HCT116 (cell line): ENCODE results near the gene WNT9A. TPM values are rescaled to one million over a fixed set of nuclear protein-coding genes. Genes with fewer than 3 reads are reported as not detected.
"Not testable (repeated sequence)": the region's sequence is repeated elsewhere in the genome, so short reads cannot be mapped to it uniquely, and the experiment has no call there.

Experiments
- ATAC-seq: fragments of 200-7000 bp; cut with Tn5 transposase; 2 replicates; pipeline ENCODE4 v1.9.1; 2020; ENCODE audit warnings: mild to moderate bottlenecking, moderate library complexity
- BruUV-seq: library from RNA; stranded (reverse); fragments of 400-500 nt; replicated peaks from 2 replicates; lab custom pipeline; 2021; lab: Mats Ljungman, UMichigan
- CTCF ChIA-PET: fragments of 300-600 bp; sonication (Branson Sonifier 250); formaldehyde crosslinking; loops from one replicate; lab custom pipeline; 2021; ENCODE audit warnings: antibody characterized with exemption; lab: Charles Lee
- POLR2A ChIA-PET: fragments of 300-600, 350-600 bp; sonication (Branson Sonifier 250); formaldehyde crosslinking; loops from one replicate; lab custom pipeline; 2021; ENCODE audit warnings: antibody characterized with exemption; lab: Charles Lee
- RAD21 ChIA-PET, 2 experiments: fragments of 300-600 bp; sonication (Branson Sonifier 250); formaldehyde crosslinking; loops; one replicate each; lab custom pipeline; 2023; ENCODE audit warnings: low total read pairs in 2 of 2; ENCODE audit not compliant: uncharacterized antibody in 2 of 2, unreplicated experiment in 2 of 2, low non-redundant PET in 1 of 2; lab: Charles Lee
- DNase-seq: peaks from one replicate; pipeline ENCODE4 v3.0.0-alpha.2; 2010; ENCODE audit warnings: low read depth, low spot score
- H2AFZ ChIP-seq: fragments of 200-600 bp; shearing (Covaris generic), sonication (generic); 2 replicates; pipeline ENCODE4 v1.6.1; 2017; ENCODE audit warnings: low read depth, mixed run types, mixed read lengths, antibody characterized with exemption, low read length; ENCODE audit not compliant: poor library complexity, severe bottlenecking
- H3K27ac ChIP-seq: 2 replicates; pipeline ENCODE4 v1.5.1; 2012; ENCODE audit warnings: low read depth, low read length
- H3K27me3 ChIP-seq: fragments of 200-600 bp; sonication (generic); 2 replicates; pipeline ENCODE4 v1.6.1; 2016; ENCODE audit warnings: mixed run types, low read length, mixed read lengths; ENCODE audit not compliant: insufficient read depth
- H3K36me3 ChIP-seq, 2 experiments: fragments of 200-500 bp in 1 of 2; fragments of 200-600 bp in 1 of 2; sonication (Bioruptor generic) in 1 of 2; sonication (generic) in 1 of 2; 2 replicates each; pipeline versions ENCODE4 v1.5.1 to v1.6.1; 2014 to 2016; ENCODE audit warnings: low read length in 2 of 2, inconsistent platforms in 1 of 2, mixed read lengths in 1 of 2, mixed run types in 1 of 2; ENCODE audit not compliant: insufficient read depth in 2 of 2, control insufficient read depth in 1 of 2
- H3K4me1 ChIP-seq, 2 experiments: fragments of 200-600 bp in 1 of 2; sonication (generic) in 1 of 2; 2 replicates each; pipeline versions ENCODE4 v1.5.1 to v1.6.1; 2012 to 2017; ENCODE audit warnings: low read length in 2 of 2, inconsistent platforms in 1 of 2, mild to moderate bottlenecking in 1 of 2, mixed read lengths in 1 of 2, mixed run types in 1 of 2, moderate library complexity in 1 of 2; ENCODE audit not compliant: insufficient read depth in 2 of 2, control insufficient read depth in 1 of 2
- H3K4me2 ChIP-seq: fragments of 200-600 bp; sonication (generic); 2 replicates; pipeline ENCODE4 v1.6.1; 2017; ENCODE audit warnings: mixed run types, low read length, mixed read lengths
- H3K4me3 ChIP-seq, 2 experiments: fragments of 200-600 bp in 1 of 2; sonication (generic) in 1 of 2; replicated peaks in 1 of 2; 2 replicates each; pipeline ENCODE4 v1.5.1; 2011 to 2016; ENCODE audit warnings: low read length in 2 of 2, control low read depth in 1 of 2, low read depth in 1 of 2, mild to moderate bottlenecking in 1 of 2, mixed read lengths in 1 of 2, mixed run types in 1 of 2
- H3K79me2 ChIP-seq: fragments of 200-600 bp; sonication (generic); 2 replicates; pipeline ENCODE4 v1.6.1; 2017; ENCODE audit warnings: mild to moderate bottlenecking, mixed run types, low read length, moderate library complexity, mixed read lengths; ENCODE audit not compliant: insufficient read depth
- H3K9ac ChIP-seq: fragments of 200-600 bp; sonication (generic); 2 replicates; pipeline ENCODE4 v1.6.1; 2016; ENCODE audit warnings: low read length, mixed read lengths
- H3K9me2 ChIP-seq: fragments of 200-600 bp; sonication (generic), shearing (Covaris generic); 2 replicates; pipeline ENCODE4 v1.6.1; 2017; ENCODE audit warnings: mixed run types, mild to moderate bottlenecking, moderate library complexity; ENCODE audit not compliant: insufficient read depth
- H3K9me3 ChIP-seq, 2 experiments: fragments of 200-500 bp in 1 of 2; fragments of 200-600 bp in 1 of 2; sonication (Bioruptor generic) in 1 of 2; sonication (generic) in 1 of 2; 2 replicates each; pipeline ENCODE4 v1.6.1; 2014 to 2017; ENCODE audit warnings: low read length in 2 of 2, mixed read lengths in 2 of 2, inconsistent platforms in 1 of 2, low read depth in 1 of 2, mild to moderate bottlenecking in 1 of 2, mixed run types in 1 of 2, moderate library complexity in 1 of 2; ENCODE audit not compliant: control insufficient read depth in 1 of 2, insufficient read depth in 1 of 2
- H4K20me1 ChIP-seq: fragments of 200-600 bp; sonication (generic), shearing (Covaris generic); 2 replicates; pipeline ENCODE4 v1.6.1; 2017; ENCODE audit warnings: mixed run types, mild to moderate bottlenecking, moderate library complexity; ENCODE audit not compliant: insufficient read depth
- intact Hi-C: fragments of 100-400 bp; cut with micrococcal nuclease; formaldehyde crosslinking; loops from 2 replicates; pipeline ENCODE4 v1.10.0; 2022
- total RNA-seq: library from RNA; stranded (reverse); gene quantifications from one replicate; pipeline ENCODE4 v1.2.1, GENCODE V29; 2021; ENCODE audit not compliant: unreplicated experiment

WNT9A gene
- total RNA-seq, 1 experiment from 2014 or later, result 5.6 TPM

GRCh38 chr1:227973724-227974288 is 26.1 kb upstream of the WNT9A start:
- H3K4me2 ChIP-seq, RAD21 ChIA-PET, H2AFZ ChIP-seq, H3K36me3 ChIP-seq, DNase-seq, H4K20me1 ChIP-seq, H3K4me3 ChIP-seq, H3K79me2 ChIP-seq, ATAC-seq, H3K9me3 ChIP-seq, CTCF ChIA-PET, BruUV-seq, H3K27me3 ChIP-seq, intact Hi-C loops, H3K9ac ChIP-seq, H3K9me2 ChIP-seq, POLR2A ChIA-PET, H3K27ac ChIP-seq, H3K4me1 ChIP-seq: not testable (repeated sequence)

GRCh38 chr1:227972843-227973374 is 25.2 kb upstream of the WNT9A start:
- CTCF ChIA-PET, RAD21 ChIA-PET: not testable (repeated sequence)

GRCh38 chr1:227972283-227972679 is 24.5 kb upstream of the WNT9A start:
- BruUV-seq, CTCF ChIA-PET, H3K36me3 ChIP-seq, H4K20me1 ChIP-seq, H3K9ac ChIP-seq, intact Hi-C loops, H3K4me1 ChIP-seq, H3K27me3 ChIP-seq, H2AFZ ChIP-seq, RAD21 ChIA-PET, H3K4me2 ChIP-seq, H3K79me2 ChIP-seq, H3K4me3 ChIP-seq, DNase-seq, POLR2A ChIA-PET, H3K9me2 ChIP-seq, ATAC-seq, H3K9me3 ChIP-seq, H3K27ac ChIP-seq: not testable (repeated sequence)

More at GRCh38 chr1:227972843-227973374, 25.2 kb upstream of the WNT9A start:
- BruUV-seq, H3K4me2 ChIP-seq, H3K4me3 ChIP-seq, H3K4me1 ChIP-seq, H3K9me2 ChIP-seq, intact Hi-C loops, H3K27ac ChIP-seq, H3K79me2 ChIP-seq, POLR2A ChIA-PET, H3K9me3 ChIP-seq, H2AFZ ChIP-seq, H3K36me3 ChIP-seq, H3K9ac ChIP-seq, DNase-seq, ATAC-seq, H3K27me3 ChIP-seq, H4K20me1 ChIP-seq: not testable (repeated sequence)

GRCh38 chr1:227971643-227972282 is 24.0 kb upstream of the WNT9A start:
- not testable (repeated sequence) for ATAC-seq, H3K4me3 ChIP-seq

More at GRCh38 chr1:227971643-227972282, 24.0 kb upstream of the WNT9A start:
- intact Hi-C loops, DNase-seq, POLR2A ChIA-PET, RAD21 ChIA-PET, H3K9ac ChIP-seq, H3K9me2 ChIP-seq, H3K9me3 ChIP-seq, H3K4me1 ChIP-seq, H2AFZ ChIP-seq, H3K27me3 ChIP-seq, H3K36me3 ChIP-seq, H3K79me2 ChIP-seq, CTCF ChIA-PET, H3K4me2 ChIP-seq, H3K27ac ChIP-seq, H4K20me1 ChIP-seq, BruUV-seq: not testable (repeated sequence)
